Measurements from ENCODE around the gene QKI. TPM values are rescaled to one million over a fixed set of nuclear protein-coding genes. Genes with fewer than 3 reads are reported as not detected.

The QKI gene
- total and polyA plus RNA-seq, 2 donors (not counting 1 experiment from before 2014, with no cell fraction given): 129 to 224 TPM

GRCh38 chr6:163386329-163386908, 28.1 kb upstream of the QKI start:
- no peak overlapping the region for H3K4me2 ChIP-seq (ENCODE audit: extremely low read depth, insufficient read depth, low read length)
- H3K4me3 ChIP-seq (replicated peaks in 1 of 4; ENCODE audit: control extremely low read depth in 1 of 4, insufficient read depth in 1 of 4, low read depth in 3 of 4, low read length in 4 of 4): no peak overlapping the region
- no peaks in the 10 kb centered on the region for H4K20me1 ChIP-seq (ENCODE audit: control insufficient read depth, extremely low read depth, insufficient read depth, low read length)
- no peaks in the 10 kb centered on the region for H3K79me2 ChIP-seq (ENCODE audit: control insufficient read depth, insufficient read depth, low read length)
- H3K36me3 ChIP-seq (ENCODE audit: control insufficient read depth, insufficient read depth, low read length): no peaks in the 10 kb centered on the region
- no peak overlapping the region for H3K27ac ChIP-seq (ENCODE audit: insufficient read depth, low read length)
- no peak overlapping the region for H2AFZ ChIP-seq (ENCODE audit: low read length)
- H3K27me3 ChIP-seq (ENCODE audit: control insufficient read depth, insufficient read depth, low read length): no peaks in the 10 kb centered on the region
- TF ChIP-seq EZH2 (IDR thresholded peaks at IDR 0.05; ENCODE audit: low read length, missing control alignments) (no peak), CTCF (conservative IDR thresholded peaks at IDR 0.05 in 1 of 2, IDR thresholded peaks at IDR 0.05 in 1 of 2; ENCODE audit: low read depth in 1 of 2, low read length in 2 of 2) (no peak)
- no peak for DNase-seq (ENCODE audit: low read depth in 2 of 2)
- H3K9me3 ChIP-seq (ENCODE audit: control insufficient read depth, insufficient read depth, low read depth, low read length): no peaks in the 10 kb centered on the region
- H3K4me1 ChIP-seq (ENCODE audit: control insufficient read depth, extremely low read depth, insufficient read depth, low read length): no peaks in the 10 kb centered on the region
- H3K9ac ChIP-seq (ENCODE audit: insufficient read depth, low read length): no peak overlapping the region

- Histone ChIP-seq H3K4me2 (ENCODE audit: extremely low read depth, insufficient read depth, low read length) (no peak overlapping the region), H3K4me3 (replicated peaks in 1 of 4; ENCODE audit: control extremely low read depth in 1 of 4, insufficient read depth in 1 of 4, low read depth in 3 of 4, low read length in 4 of 4) (no peak overlapping the region), H2AFZ (ENCODE audit: low read length) (no peak overlapping the region), H3K27ac (ENCODE audit: insufficient read depth, low read length) (no peak overlapping the region), H4K20me1 (ENCODE audit: control insufficient read depth, extremely low read depth, insufficient read depth, low read length) (no peaks in the 10 kb centered on the region), H3K79me2 (ENCODE audit: control insufficient read depth, insufficient read depth, low read length) (no peaks in the 10 kb centered on the region), H3K9ac (ENCODE audit: insufficient read depth, low read length) (no peak overlapping the region), H3K27me3 (ENCODE audit: control insufficient read depth, insufficient read depth, low read length) (no peaks in the 10 kb centered on the region), H3K9me3 (ENCODE audit: control insufficient read depth, insufficient read depth, low read depth, low read length) (no peaks in the 10 kb centered on the region), H3K4me1 (ENCODE audit: control insufficient read depth, extremely low read depth, insufficient read depth, low read length) (no peaks in the 10 kb centered on the region), H3K36me3 (ENCODE audit: control insufficient read depth, insufficient read depth, low read length) (no peaks in the 10 kb centered on the region)
- DNase-seq (ENCODE audit: low read depth in 2 of 2): peak in 1 of 2 donors; percentile 15
- no peak for TF ChIP-seq EZH2 (IDR thresholded peaks at IDR 0.05; ENCODE audit: low read length, missing control alignments)
- TF ChIP-seq CTCF (conservative IDR thresholded peaks at IDR 0.05 in 1 of 2, IDR thresholded peaks at IDR 0.05 in 1 of 2; ENCODE audit: low read depth in 1 of 2, low read length in 2 of 2): no peak
Measured at GRCh38 chr6:163387317-163387716, 27.2 kb upstream of the QKI start.

- Histone ChIP-seq H3K9ac (ENCODE audit: insufficient read depth, low read length) (no peak overlapping the region), H3K9me3 (ENCODE audit: control insufficient read depth, insufficient read depth, low read depth, low read length) (no peaks in the 10 kb centered on the region), H3K36me3 (ENCODE audit: control insufficient read depth, insufficient read depth, low read length) (no peaks in the 10 kb centered on the region), H3K4me2 (ENCODE audit: extremely low read depth, insufficient read depth, low read length) (no peak overlapping the region), H3K79me2 (ENCODE audit: control insufficient read depth, insufficient read depth, low read length) (no peaks in the 10 kb centered on the region), H3K27me3 (ENCODE audit: control insufficient read depth, insufficient read depth, low read length) (no peaks in the 10 kb centered on the region), H4K20me1 (ENCODE audit: control insufficient read depth, extremely low read depth, insufficient read depth, low read length) (no peaks in the 10 kb centered on the region), H3K27ac (ENCODE audit: insufficient read depth, low read length) (no peak overlapping the region), H3K4me3 (replicated peaks in 1 of 4; ENCODE audit: control extremely low read depth in 1 of 4, insufficient read depth in 1 of 4, low read depth in 3 of 4, low read length in 4 of 4) (no peak overlapping the region), H2AFZ (ENCODE audit: low read length) (no peak overlapping the region), H3K4me1 (ENCODE audit: control insufficient read depth, extremely low read depth, insufficient read depth, low read length) (no peaks in the 10 kb centered on the region)
- no peak for DNase-seq (ENCODE audit: low read depth in 2 of 2)
- TF ChIP-seq EZH2 (IDR thresholded peaks at IDR 0.05; ENCODE audit: low read length, missing control alignments) (no peak), CTCF (conservative IDR thresholded peaks at IDR 0.05 in 1 of 2, IDR thresholded peaks at IDR 0.05 in 1 of 2; ENCODE audit: low read depth in 1 of 2, low read length in 2 of 2) (no peak)
Measured at GRCh38 chr6:163389354-163389753, 25.2 kb upstream of the QKI start.
